Skin of body (tissue), 2 donors: ENCODE measurements around the gene SMTNL1. TPM values are rescaled to one million over a fixed set of nuclear protein-coding genes. Genes with fewer than 3 reads are reported as not detected.

Source experiments
- DNase-seq: peaks from one replicate; lab custom pipeline; 2025; lab: John Stamatoyannopoulos, UW
- total RNA-seq: library from RNA; depleted of rRNA; stranded (reverse); fragments of >200 nt; gene quantifications from one replicate; pipeline ENCODE4 v1.2.3, GENCODE V29; 2014

Gene SMTNL1
- total RNA-seq: 7.9 TPM

DNA sequence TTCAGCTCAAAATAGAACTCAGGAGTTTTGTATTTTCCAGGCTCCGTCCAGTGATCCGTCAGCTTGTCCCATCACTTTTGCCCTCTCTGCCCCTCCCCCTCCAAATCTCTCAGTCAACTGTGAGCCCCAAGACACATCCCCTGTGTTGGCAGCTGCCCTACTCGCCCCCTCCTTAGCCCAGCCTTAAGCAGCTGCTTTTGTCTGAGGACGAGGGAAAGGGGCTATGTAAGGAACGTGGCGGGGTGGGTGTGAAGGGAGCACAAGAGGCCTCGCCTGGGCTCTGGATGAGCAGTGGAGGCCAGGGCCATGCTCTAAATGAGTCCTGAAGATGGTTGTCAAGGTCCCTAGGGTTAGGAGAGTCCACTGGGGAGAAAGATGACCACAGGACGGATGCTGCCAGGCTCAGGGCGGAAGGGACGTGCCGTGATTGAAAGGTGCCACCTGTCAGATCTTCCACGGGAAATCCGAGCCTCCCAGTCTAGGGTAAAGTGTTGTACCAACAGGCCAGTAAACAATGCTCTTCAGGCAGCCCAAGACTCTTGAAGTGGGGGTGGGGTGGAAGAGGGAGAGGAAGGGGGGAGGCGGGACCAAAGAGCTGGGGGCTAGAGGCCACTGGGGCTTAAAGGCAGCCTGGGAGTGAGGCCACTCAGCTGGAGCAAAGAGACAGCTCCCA lies at the start of gene SMTNL1:
SMTNL1 (plus strand) TSS at position 649 of the 673 bp plus-strand sequence. CDS start 5,048 bp downstream, outside the sequence.
- no peak for DNase-seq

DNA sequence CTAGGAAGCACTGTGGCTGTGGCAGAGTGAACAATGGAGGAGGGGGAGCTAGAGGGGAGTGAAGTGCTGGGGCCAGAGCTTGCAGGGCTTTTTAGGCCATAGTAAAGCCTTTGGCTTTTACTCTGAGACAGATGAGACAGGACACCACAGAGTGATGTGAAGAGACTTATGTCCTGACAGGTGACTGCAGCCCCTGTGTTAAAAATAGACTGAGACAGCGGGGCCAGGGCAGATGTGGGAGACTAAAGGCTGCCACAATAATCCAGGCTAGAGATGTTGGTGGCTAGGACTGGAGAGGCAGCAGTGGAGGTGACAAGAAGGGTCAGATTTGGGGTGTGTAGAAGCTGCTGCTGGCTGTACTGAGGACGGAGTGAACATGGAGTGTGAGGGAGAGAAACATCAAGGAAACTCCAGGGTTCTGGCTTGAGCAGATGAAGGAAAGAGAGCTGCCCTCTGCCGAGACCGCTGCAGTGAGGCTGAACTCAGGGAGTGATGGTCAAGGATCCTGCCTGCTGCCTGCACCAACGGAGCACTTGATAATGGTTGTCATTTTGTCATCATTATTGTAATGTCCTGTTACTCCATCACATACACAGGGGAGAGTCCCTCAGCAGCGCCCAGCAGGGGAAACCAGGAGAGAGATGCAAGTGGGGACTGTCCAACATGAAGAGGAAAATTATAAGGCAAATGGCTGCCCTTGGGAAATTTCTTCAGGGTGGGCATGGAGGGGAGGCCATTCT lies 49.3 kb upstream of the SMTNL1 start:
- no peak for DNase-seq

- DNase-seq: no peak
These were observed 46.7 kb upstream of the SMTNL1 start for GRCh38 chr11:57490456-57491248.

- peak; percentile 7 for DNase-seq
These were observed 45.9 kb upstream of the SMTNL1 start for GRCh38 chr11:57491371-57492061.

- peak; percentile 10 for DNase-seq
These were observed 43.6 kb upstream of the SMTNL1 start for GRCh38 chr11:57493507-57494503.

DNA sequence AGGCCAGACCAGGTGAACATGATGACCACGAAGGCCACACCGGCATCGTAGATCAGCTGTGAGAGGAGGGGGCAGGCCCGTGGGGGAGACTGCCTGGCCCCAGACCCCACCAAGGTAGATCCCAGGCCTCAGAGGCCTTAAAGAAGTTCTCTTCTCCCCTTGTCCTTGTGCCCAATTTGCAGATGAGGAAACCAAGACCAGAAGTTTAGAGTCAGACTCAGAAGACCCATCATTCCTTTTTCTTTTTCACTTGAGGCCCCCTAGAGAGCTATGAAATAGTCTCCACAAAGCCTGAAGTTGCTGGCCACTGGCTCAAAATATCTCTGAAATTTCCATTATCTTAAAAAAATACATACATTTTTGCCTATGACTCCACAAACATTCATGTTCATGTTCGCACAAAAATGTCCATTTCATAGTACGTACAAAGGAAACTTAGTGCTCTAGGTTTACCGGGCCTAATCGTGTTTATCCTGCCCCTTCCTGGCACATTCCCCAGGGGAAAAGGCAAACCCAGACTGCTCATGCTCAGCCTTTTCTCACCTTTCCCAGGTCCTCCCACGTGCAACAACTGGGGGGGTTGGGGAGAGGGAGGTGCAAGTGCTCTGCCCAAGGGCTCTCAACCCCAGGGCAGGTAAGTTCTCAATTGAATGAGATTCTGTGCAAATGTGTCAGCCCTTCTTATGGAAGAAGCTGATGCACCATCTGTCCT lies 41.1 kb upstream of the SMTNL1 start:
- DNase-seq: no peak

DNA sequence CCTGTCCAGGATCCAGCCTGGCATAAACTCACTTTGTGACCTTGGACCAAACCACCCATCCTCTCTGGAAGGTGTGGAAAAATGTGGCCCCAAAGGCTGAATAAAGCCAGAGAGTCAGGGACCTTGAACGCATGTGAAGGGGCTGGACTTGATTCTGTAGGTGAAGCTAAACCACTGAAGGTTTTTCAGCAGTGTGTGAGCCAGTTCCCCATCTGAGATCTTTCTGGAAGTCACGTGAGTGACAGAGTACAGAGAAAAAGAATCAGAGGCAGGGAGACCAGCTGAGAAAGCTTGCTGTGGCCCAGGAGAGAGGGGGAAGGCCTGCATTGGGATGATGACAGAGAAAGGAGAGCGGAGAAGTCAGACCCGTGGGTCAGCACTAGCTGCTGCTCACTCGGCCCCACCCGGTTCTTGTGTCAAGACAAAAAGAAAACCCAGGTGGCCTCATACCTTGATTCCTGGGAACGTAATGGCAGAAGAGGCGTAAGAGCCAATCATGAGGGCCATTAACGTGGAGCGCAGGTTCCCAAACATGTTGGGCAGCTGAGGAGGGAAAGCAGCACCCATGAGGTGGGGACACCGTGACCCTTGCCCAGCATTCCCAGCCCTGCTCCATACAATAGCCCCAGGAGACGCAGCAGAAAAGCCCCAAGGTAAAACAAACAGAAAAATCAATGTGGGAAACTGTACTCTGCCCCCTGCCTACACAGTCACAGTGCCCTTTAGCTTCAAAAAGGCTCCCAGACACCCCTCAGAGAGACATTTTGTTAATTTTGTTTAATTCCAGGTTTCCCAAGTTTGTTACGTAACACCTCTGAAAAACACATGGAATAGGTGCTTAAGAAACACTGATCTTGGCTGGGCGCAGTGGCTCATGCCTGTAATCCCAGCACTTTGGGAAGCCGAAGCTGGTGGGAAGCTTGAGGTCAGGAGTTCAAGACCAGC lies 39.8 kb upstream of the SMTNL1 start:
- DNase-seq: no peak

- no peak for DNase-seq
These were observed 38.9 kb upstream of the SMTNL1 start for GRCh38 chr11:57498540-57498939.

- peak; percentile 75 for DNase-seq
These were observed 37.9 kb upstream of the SMTNL1 start for GRCh38 chr11:57499413-57499982.

DNA sequence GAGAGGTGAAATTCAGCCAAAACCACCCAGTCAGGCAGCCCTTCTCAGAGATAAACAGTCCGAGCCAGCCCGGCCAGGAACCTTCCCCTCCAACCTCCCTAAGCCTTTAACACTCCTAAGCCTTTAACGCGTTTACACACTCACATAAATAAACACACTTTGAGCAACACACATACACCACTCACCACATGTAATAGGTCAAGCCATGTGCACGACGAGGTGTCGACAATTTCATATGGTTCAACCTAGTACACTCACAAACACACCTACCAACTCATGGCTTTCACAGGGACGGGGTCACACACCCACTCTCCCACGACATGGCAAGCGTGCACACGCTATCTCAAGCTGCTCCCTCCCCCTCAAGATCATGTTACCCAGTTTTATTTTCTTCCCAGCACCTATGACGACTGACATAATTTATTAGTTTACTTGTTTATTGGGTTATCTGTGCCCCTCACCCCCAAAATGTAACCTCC lies 37.4 kb upstream of the SMTNL1 start:
- DNase-seq: no peak

DNA sequence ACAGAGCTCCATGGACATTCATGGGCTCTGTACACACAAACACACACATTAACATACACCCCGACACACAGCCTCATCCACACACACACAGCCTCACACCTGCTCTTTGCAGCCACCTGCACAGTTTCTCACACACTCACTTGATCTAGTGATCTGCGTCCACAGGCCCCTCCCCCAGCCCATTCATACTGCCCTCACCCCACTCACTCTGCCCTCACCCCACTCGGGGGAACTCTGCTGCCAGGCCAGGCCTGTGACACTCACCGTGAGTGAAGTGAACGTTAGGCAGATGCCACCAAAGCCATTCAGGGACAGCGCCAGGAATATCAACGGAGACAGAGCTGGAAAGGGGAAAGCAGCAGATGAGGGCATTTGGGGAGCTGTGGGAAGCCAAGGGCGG lies 36.9 kb upstream of the SMTNL1 start:
- DNase-seq: no peak

GRCh38 chr11:57500926-57501325 lies 36.5 kb upstream of the SMTNL1 start:
- no peak for DNase-seq

DNA sequence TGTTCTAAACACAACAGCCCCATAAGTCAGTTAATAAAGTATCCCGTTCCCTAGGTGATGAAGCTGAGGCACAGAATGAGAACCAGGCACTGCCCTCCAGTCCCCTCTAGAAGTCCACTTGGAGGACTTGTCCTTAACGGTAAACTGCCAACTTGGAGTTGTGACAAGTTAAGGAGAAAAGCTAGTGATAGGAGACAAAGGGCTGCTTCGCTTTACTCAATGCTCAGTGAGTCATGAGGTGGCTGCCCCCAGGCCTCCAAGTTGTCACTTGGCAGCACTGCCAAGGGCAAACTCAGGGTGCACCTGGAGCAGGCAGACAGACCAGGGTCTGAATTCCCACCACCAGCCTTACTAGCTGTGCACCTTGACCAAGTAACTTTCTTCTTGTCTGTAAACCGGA lies 35.4 kb upstream of the SMTNL1 start:
- no peak for DNase-seq

- no peak for DNase-seq
These were observed 35.0 kb upstream of the SMTNL1 start for GRCh38 chr11:57502376-57502775.

- DNase-seq: no peak
These were observed 34.5 kb upstream of the SMTNL1 start for GRCh38 chr11:57502870-57503269.

GRCh38 chr11:57504511-57504910 lies 32.9 kb upstream of the SMTNL1 start:
- DNase-seq: no peak

GRCh38 chr11:57506522-57506921 lies 30.9 kb upstream of the SMTNL1 start:
- DNase-seq: no peak
